MCF 10A (cell line): Measurements from ENCODE around the gene NOXO1. TPM values are rescaled to one million over a fixed set of nuclear protein-coding genes. Genes with fewer than 3 reads are reported as not detected.
A peak's percentile ranks its signal among the peaks of the same experiment; 100 is the strongest.

ENCODE experiments used
- BruUV-seq: library from RNA; stranded (reverse); fragments of 400-500 nt; replicated peaks from 2 replicates; lab custom pipeline; 2021; lab: Mats Ljungman, UMichigan
- CTCF ChIA-PET: fragments of 300-600 bp; sonication (Branson Sonifier 250); formaldehyde crosslinking; extraction: SDS; loops from one replicate; lab custom pipeline; 2021; ENCODE audit warnings: antibody characterized with exemption, inconsistent platforms; lab: Yijun Ruan, JAX
- POLR2A ChIA-PET: fragments of 300-600, 350-650 bp; sonication (Branson Sonifier 250); formaldehyde crosslinking; extraction: SDS; loops from one replicate; lab custom pipeline; 2020; ENCODE audit warnings: antibody characterized with exemption, inconsistent platforms; lab: Yijun Ruan, JAX
- DNase-seq: peaks from one replicate; pipeline ENCODE4 v3.0.0-alpha.2; 2018; ENCODE audit not compliant: unreplicated experiment
- H3K27ac Mint-ChIP-seq: one replicate; pipeline ENCODE4 v1.8.0; 2022; ENCODE audit warnings: mild to moderate bottlenecking, low read depth, mixed read lengths; ENCODE audit not compliant: unreplicated experiment
- H3K27me3 Mint-ChIP-seq: one replicate; pipeline ENCODE4 v1.8.0; 2022; ENCODE audit warnings: mixed read lengths; ENCODE audit not compliant: insufficient read depth, unreplicated experiment
- H3K36me3 Mint-ChIP-seq: one replicate; pipeline ENCODE4 v1.8.0; 2022; ENCODE audit warnings: mild to moderate bottlenecking, moderate library complexity, mixed read lengths; ENCODE audit not compliant: insufficient read depth, unreplicated experiment
- H3K4me1 Mint-ChIP-seq: one replicate; pipeline ENCODE4 v1.8.0; 2022; ENCODE audit warnings: mixed read lengths; ENCODE audit not compliant: insufficient read depth, unreplicated experiment
- H3K4me3 Mint-ChIP-seq: one replicate; pipeline ENCODE4 v1.8.0; 2022; ENCODE audit warnings: mild to moderate bottlenecking, moderate library complexity, mixed read lengths; ENCODE audit not compliant: unreplicated experiment
- H3K9me3 Mint-ChIP-seq: one replicate; pipeline ENCODE4 v1.8.0; 2022; ENCODE audit warnings: mixed read lengths; ENCODE audit not compliant: unreplicated experiment
- intact Hi-C: fragments of 100-400 bp; cut with micrococcal nuclease; formaldehyde crosslinking; loops from 2 replicates; pipeline ENCODE4 v1.14.1; 2022
- total RNA-seq: library from RNA; stranded (reverse); gene quantifications from 2 replicates; pipeline ENCODE4 v1.2.3, GENCODE V29; 2022
- TF ChIP-seq, protein P1 (sequence below): fragments of 200-600 bp; IDR thresholded peaks from one replicate; pipeline ENCODE4 v1.8.0; 2022; ENCODE audit warnings: antibody characterized with exemption, mild to moderate bottlenecking; ENCODE audit not compliant: unreplicated experiment

Gene NOXO1
- total RNA-seq, 1 experiment from 2014 or later: 1.1 TPM

DNA sequence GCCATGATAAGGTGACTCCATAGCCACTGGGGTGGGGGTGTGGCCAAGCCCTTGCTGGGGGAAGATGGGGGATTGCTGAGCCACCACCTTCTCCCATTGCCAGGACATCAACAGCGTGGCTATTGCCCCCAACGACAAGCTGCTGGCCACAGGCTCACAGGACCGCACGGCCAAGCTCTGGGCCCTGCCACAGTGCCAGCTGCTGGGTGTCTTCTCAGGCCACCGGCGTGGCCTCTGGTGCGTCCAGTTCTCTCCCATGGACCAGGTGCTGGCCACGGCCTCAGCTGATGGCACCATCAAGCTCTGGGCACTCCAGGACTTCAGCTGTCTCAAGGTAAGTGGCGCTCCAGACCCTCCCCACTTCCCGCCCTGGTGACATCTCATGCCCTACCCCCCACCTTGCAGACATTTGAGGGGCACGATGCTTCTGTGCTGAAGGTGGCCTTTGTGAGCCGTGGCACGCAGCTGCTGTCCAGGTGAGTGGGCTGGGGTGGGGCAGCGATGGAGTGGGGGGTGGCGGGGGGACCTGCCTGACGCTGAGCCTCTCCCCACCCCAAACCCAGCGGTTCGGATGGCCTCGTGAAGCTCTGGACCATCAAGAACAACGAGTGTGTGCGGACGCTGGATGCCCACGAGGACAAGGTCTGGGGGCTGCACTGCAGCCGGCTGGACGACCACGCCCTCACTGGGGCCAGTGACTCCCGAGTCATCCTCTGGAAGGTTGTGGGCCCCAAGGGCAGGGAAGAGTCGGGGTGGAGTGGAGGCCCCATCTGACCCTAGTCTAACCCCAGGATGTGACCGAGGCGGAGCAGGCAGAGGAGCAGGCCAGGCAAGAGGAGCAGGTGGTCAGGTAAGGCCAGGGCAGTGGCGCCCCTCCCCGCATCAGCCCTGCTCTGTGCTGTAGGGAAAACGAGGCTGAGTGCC lies 4.1 kb downstream of the NOXO1 start:
- H3K36me3 Mint-ChIP-seq: peaks cover 30% of the 10 kb centered on the region
- no peak for DNase-seq
- intact Hi-C loops: no loop called here
- ChIA-PET CTCF (interaction anchor here (0.5 kb wide), 1 partner anchor 165 kb away, joined by 3 read pairs; no protein-coding TSS in a partner anchor), POLR2A (interaction anchor here (0.5 to 6.2 kb wide), 5 partner anchors 11 to 227 kb away, joined by 3 to 56 read pairs (median 3); partner anchors contain the start of genes RPS2 and TRAF7)
- no peak overlapping the region for H3K27ac Mint-ChIP-seq
- no TSS peak for BruUV-seq
- H3K27me3 Mint-ChIP-seq: no peaks in the 10 kb centered on the region
- H3K4me3 Mint-ChIP-seq: no peak overlapping the region
- TF ChIP-seq, protein P1, sequence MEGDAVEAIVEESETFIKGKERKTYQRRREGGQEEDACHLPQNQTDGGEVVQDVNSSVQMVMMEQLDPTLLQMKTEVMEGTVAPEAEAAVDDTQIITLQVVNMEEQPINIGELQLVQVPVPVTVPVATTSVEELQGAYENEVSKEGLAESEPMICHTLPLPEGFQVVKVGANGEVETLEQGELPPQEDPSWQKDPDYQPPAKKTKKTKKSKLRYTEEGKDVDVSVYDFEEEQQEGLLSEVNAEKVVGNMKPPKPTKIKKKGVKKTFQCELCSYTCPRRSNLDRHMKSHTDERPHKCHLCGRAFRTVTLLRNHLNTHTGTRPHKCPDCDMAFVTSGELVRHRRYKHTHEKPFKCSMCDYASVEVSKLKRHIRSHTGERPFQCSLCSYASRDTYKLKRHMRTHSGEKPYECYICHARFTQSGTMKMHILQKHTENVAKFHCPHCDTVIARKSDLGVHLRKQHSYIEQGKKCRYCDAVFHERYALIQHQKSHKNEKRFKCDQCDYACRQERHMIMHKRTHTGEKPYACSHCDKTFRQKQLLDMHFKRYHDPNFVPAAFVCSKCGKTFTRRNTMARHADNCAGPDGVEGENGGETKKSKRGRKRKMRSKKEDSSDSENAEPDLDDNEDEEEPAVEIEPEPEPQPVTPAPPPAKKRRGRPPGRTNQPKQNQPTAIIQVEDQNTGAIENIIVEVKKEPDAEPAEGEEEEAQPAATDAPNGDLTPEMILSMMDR: no peak
- H3K9me3 Mint-ChIP-seq: no peaks in the 10 kb centered on the region
- H3K4me1 Mint-ChIP-seq: peaks cover 6% of the 10 kb centered on the region

DNA sequence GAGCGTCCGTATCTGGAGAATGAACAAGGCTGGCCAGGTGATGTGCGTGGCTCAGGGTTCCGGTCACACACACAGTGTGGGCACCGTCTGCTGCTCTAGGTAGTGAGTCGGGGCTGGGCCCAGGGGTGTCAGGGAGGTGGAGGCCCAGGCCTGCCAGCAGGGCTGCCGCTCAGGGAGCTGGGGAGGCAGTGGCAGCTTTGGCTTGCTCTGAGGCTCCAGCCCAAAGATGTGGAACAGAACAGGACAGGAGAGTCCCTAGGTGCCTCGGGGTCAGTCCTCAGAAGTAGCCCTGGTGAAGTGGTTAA lies 5.1 kb downstream of the NOXO1 start:
- TF ChIP-seq, protein P1: no peak
- no peak overlapping the region for H3K27ac Mint-ChIP-seq
- POLR2A ChIA-PET: interaction anchor here (1.2 kb wide), 1 partner anchor 179 kb away, joined by 3 read pairs; no protein-coding TSS in a partner anchor

DNA sequence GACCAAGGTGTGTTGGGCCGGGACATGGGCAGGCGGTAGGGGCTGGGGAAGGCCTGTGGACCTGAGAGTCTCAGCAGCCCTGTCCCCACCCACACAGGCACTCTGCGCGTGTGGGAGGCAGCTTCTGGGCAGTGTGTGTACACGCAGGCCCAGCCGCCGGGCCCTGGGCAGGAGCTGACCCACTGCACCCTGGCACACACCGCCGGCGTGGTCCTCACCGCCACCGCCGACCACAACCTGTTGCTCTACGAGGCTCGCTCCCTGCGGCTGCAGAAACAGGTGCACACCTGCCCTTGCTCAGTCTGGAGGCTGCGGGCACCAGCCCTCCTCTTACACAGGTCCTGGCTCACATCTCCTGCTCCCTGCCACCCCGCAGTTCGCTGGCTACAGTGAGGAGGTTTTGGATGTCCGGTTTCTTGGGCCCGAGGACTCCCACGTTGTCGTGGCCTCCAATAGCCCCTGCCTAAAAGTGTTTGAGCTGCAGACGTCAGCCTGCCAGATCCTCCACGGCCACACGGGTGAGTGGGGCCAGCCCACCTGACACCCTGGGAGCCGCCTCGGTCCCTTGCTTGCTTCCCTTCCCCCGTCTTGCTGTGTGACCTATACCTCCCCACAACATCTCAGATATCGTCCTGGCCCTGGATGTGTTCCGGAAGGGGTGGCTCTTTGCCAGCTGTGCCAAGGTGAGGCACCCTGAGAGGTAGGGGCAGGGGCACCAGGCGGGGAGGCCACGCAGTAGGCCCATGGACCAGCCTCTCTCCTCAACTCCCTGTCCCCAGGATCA lies 5.6 kb downstream of the NOXO1 start:
- POLR2A ChIA-PET: interaction anchor here (0.5 to 1.2 kb wide), 5 partner anchors 9 to 512 kb away, joined by 3 to 6 read pairs (median 3); partner anchors contain the start of gene RPS2

More for the DNA sequence above, 5.1 kb downstream of the NOXO1 start:
- intact Hi-C loops: no loop called here
- no peak overlapping the region for H3K4me3 Mint-ChIP-seq
- H3K4me1 Mint-ChIP-seq: peaks cover 12% of the 10 kb centered on the region
- CTCF ChIA-PET: no interaction called here
- H3K36me3 Mint-ChIP-seq: peaks cover 30% of the 10 kb centered on the region
- no peaks in the 10 kb centered on the region for H3K9me3 Mint-ChIP-seq
- BruUV-seq: no TSS peak
- DNase-seq: no peak
- no peaks in the 10 kb centered on the region for H3K27me3 Mint-ChIP-seq

More for the DNA sequence above, 5.6 kb downstream of the NOXO1 start:
- CTCF ChIA-PET: no interaction called here
- H3K27me3 Mint-ChIP-seq: no peaks in the 10 kb centered on the region
- DNase-seq: no peak
- peaks cover 30% of the 10 kb centered on the region for H3K36me3 Mint-ChIP-seq
- no peak overlapping the region for H3K4me3 Mint-ChIP-seq
- H3K9me3 Mint-ChIP-seq: no peaks in the 10 kb centered on the region
- TF ChIP-seq, protein P1: no peak
- intact Hi-C loops: no loop called here
- TSS peak; percentile 10 for BruUV-seq
- H3K4me1 Mint-ChIP-seq: peaks cover 13% of the 10 kb centered on the region
- no peak overlapping the region for H3K27ac Mint-ChIP-seq
